Aorta (tissue), 5 donors: ENCODE data around the gene KCNK7. TPM values are rescaled to one million over a fixed set of nuclear protein-coding genes. Genes with fewer than 3 reads are reported as not detected.

Experiments
- ATAC-seq: fragments of 200-7000 bp; cut with Tn5 transposase; one replicate; pipeline ENCODE4 v1.9.1; 2022; ENCODE audit warnings: moderate library complexity; ENCODE audit not compliant: low FRiP score
- DNase-seq, 2 donors: peaks; one replicate each; pipeline ENCODE4 v3.0.0-alpha.2; 2020
- H3K27ac ChIP-seq, 2 donors: one replicate each; pipeline ENCODE4 v1.5.1; 2013; ENCODE audit warnings: low read length in 2 of 2, mild to moderate bottlenecking in 2 of 2, moderate library complexity in 2 of 2, control low read depth in 1 of 2, inconsistent platforms in 1 of 2, low read depth in 1 of 2
- H3K27me3 ChIP-seq, 2 donors: one replicate each; pipeline ENCODE4 v1.6.1; 2013; ENCODE audit warnings: control low read depth in 1 of 2, low read length in 1 of 2, mild to moderate bottlenecking in 1 of 2, moderate library complexity in 1 of 2; ENCODE audit not compliant: insufficient read depth in 2 of 2, control insufficient read depth in 1 of 2
- H3K36me3 ChIP-seq, 2 donors: one replicate each; pipeline ENCODE4 v1.6.1; 2013; ENCODE audit warnings: control low read depth in 1 of 2, low read length in 1 of 2, mild to moderate bottlenecking in 1 of 2; ENCODE audit not compliant: insufficient read depth in 2 of 2, control insufficient read depth in 1 of 2
- H3K4me1 ChIP-seq, 2 donors: one replicate each; pipeline ENCODE4 v1.6.1; 2013; ENCODE audit warnings: low read length in 2 of 2, control low read depth in 1 of 2, mild to moderate bottlenecking in 1 of 2, moderate library complexity in 1 of 2; ENCODE audit not compliant: insufficient read depth in 2 of 2, control insufficient read depth in 1 of 2
- H3K4me3 ChIP-seq, 2 donors: one replicate each; pipeline ENCODE4 v1.5.1; 2013; ENCODE audit warnings: low read length in 2 of 2, control low read depth in 1 of 2, mild to moderate bottlenecking in 1 of 2
- H3K9me3 ChIP-seq: one replicate; pipeline ENCODE4 v1.6.1; 2013; ENCODE audit warnings: mild to moderate bottlenecking, low read length; ENCODE audit not compliant: control insufficient read depth
- WGBS, 2 donors: extraction: QIAGEN DNeasy Blood & Tissue Kit; methylation state at CpG; one replicate each; pipeline ENCODE4 v1.1.7; 2013; 5-methylcytosine and 5-hydroxymethylcytosine counted together
- intact Hi-C, 2 donors: fragments of 100-400 bp; cut with DNase I; formaldehyde crosslinking; loops; one replicate each; pipeline versions ENCODE4 v1.14.2 to v1.15.0; 2022
- polyA plus RNA-seq, 2 donors: library from polyadenylated mRNA; stranded (reverse); fragments of 200-250 nt; gene quantifications; one replicate each; pipeline ENCODE4 v1.2.3, GENCODE V29; 2013
- total RNA-seq, 2 donors: library from RNA; stranded (reverse); fragmentation: NEBNext Ultra II Directional; extraction: Animal tissue kit (Norgen Biotek cat#: 25700); gene quantifications; one replicate each; pipeline ENCODE4 v1.2.1, GENCODE V29; 2021
- donor health status: healthy with polysubstance abuse.
- donor health status: Bipolar disorder and iron deficiency.
- donor health status: DM: no; HTN: no; CAD: no.
- donor health status: DM: no; HTN: no; CAD: no.
- donor health status: DM: yes; HTN: yes; CAD: no.

Gene KCNK7
- total and polyA plus RNA-seq, 4 donors = 0.93 to 7.3 (median 1.3) TPM; not detected in 1

DNA sequence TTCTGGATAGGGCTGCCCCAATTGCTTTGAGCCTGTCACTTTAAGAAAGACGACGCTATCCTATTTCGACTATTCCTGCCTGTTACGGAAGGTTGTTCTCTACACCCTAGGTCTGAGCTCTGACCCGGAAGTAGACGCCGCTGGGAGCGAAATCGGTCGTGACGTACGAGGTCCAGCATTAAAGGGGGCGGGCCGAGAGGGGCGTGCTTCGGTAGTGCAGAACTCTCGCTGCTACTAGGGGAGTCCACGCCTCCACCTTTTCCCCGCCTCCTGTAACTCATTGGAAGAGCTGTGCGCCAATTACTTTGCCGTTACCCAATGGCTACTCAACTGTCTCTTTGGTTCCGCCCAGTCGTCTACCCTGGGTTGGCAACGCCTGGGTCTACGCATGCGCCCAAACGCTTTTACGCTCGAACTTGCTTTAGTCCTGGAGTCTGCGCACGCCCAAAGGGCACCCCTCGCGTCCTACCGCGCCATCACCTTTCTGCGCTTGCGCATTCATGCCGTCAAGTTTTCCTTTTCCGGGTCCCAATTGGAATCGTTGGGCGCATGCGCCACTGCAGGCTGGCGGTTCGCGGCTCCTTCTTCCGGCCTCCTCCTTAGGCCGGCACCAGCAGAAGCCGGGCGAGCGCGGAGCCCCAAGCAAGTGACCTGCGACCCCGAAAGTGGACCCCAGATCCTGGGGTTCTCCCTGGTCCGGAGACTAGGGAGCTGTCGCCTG, 19.8 kb upstream of the KCNK7 start, which contains the start of gene PCNX3:
TSS of gene PCNX3 (plus strand) at position 548 of the 721 bp plus-strand sequence. CDS start 536 bp downstream, outside the sequence.
- Histone ChIP-seq H3K27ac (peak within 1 kb of the TSS in 1 of 2 donors; percentile 85), H3K27me3 (no peaks in the 10 kb centered on the region), H3K4me1 (peaks cover 0 to 2% of the 10 kb centered on the region in 2 donors), H3K36me3 (peaks cover 0 to 9% of the 10 kb centered on the region in 2 donors), H3K9me3 (no peaks in the 10 kb centered on the region), H3K4me3 (peak within 1 kb of the TSS; percentile 81 to 82)
- intact Hi-C loops = loop anchor here in 1 of 2 donors (2.0 to 5.0 kb wide), 2 partner anchors 37 to 39 kb away; partner anchors contain the start of gene EHBP1L1
- WGBS, 2 donors = 0% methylated on average over 50 to 55 of the region's 55 CpGs
- ATAC-seq (peak; percentile 92), DNase-seq (peak; percentile 100)

DNA sequence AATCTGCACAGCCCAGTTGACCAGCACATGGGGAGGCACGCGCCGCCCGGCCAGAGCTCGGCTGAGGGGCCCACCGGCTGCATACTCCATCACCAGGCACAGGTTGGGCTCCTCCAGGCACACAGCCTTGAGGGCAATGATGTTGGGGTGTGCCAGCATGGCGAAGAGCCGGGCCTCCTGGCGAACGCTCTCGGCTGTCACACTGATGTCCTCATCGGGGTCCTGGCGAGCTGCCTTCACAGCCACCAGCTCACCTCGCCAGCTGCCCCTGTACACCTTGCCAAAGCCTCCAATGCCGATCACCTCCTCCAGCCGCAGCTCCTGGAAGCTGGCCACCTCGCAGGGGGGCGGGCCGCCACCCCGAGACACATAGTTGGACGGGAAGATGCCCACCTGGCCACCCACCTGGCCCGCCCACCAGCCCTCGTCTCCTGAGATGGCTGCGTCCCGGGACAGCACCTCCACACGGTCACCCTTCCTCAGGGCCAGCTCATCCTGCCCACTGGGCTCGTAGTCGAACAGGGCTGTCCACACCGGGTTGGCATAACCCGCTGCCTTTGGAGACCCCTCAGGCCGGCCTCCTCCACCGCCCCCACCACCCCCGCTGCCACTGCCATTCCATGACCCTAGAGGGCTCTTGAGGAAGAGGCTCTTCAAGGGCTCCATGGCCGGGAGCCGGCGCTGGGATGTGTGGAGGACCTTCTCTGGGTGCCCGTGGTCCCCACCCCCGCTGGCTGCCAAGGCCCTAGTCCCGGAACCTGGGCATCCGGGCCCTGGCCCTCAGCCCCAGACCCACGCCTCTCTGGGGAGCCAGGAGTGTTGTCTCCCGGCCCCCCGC, 17.7 kb upstream of the KCNK7 start:
- intact Hi-C loops = loop anchor here in 1 of 2 donors (5.0 kb wide), 1 partner anchor 71 kb away; no protein-coding TSS in a partner anchor
- Histone ChIP-seq H3K36me3 (peaks cover 0 to under 1% of the 10 kb centered on the region in 2 donors), H3K27me3 (no peaks in the 10 kb centered on the region), H3K4me3 (peak overlapping the region; percentile 50 to 70), H3K4me1 (peaks cover 0 to 2% of the 10 kb centered on the region in 2 donors), H3K9me3 (no peaks in the 10 kb centered on the region), H3K27ac (peak overlapping the region; percentile 59 to 78)
- ATAC-seq = no peak
- 14 to 17% methylated on average over 43 of the region's 43 CpGs for WGBS, 2 donors
- DNase-seq = peak; percentile 74 to 87

DNA sequence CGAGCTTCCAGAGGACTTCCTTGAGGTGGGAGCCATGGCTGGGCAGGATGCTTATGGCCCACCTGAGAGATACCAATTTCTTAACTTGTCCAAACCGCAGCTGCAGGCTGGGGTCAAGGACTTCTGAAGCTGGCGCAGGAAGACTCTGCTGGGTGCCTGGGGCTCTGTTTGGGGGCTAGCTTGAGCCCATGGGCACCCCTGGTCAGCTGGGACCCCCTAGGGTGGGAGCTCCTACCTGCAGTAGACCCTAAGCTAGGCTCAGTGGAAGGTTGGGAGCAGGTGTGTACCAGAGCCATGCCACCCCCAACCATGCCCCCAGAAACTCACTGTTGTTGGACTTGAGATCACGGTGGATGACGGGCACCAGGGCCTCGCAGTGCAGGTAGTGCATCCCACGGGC, 17.1 kb upstream of the KCNK7 start:
- H3K4me1 ChIP-seq = peaks cover 0 to 2% of the 10 kb centered on the region in 2 donors

DNA sequence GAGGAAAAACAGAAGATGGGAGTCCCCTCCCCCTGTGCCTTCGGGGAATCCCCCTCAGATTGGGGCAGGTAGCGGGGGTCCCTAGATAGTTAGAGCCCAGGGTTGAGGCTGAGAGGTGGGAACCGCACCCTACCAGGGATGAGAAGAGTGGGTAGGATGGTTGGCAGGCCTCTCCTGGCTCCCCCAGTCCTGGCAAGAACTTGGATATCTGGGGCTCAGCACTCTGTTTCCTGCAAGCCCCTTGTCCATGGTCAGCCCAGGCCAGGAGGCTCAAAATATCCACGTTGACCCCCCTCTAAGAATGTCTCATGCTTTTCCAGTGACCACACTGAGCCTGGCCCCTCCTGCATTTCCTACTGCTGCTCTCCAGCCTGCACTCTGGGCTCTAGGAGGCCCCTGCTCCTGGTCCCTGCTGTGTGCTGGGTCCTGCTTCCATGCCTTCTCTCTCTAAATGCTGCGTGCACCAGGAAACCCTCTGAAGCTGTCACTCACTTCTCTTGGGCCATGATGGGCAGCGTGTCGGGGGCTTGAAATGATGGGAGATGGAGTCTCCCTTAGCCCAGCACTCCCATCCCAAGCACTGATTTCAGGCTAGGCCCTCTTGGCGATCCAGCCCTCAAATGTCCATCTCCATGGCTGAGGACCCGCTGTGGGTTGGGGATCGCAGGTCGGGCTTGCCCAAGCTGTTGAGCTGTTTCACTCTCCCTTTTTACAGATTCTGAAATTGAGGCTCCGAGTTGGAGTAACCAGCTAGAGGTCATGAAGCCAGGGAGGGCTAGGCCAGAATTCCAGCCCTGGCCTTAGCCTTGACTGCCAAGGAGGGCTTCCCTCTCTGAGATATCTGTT, 16.4 kb upstream of the KCNK7 start:
- 66 to 71% methylated on average over 12 of the region's 12 CpGs for WGBS, 2 donors
- intact Hi-C loops = loop anchor here in 1 of 2 donors (5.0 kb wide), 1 partner anchor 70 kb away; no protein-coding TSS in a partner anchor

More for the DNA sequence above, 17.1 kb upstream of the KCNK7 start:
- DNase-seq (no peak), ATAC-seq (no peak)
- intact Hi-C loops = loop anchor here in 1 of 2 donors (5.0 kb wide), 1 partner anchor 70 kb away; no protein-coding TSS in a partner anchor
- peak overlapping the region in 1 of 2 donors; percentile 4 for H3K27ac ChIP-seq
- H3K27me3 ChIP-seq = no peaks in the 10 kb centered on the region
- H3K4me3 ChIP-seq = no peak overlapping the region
- H3K36me3 ChIP-seq = no peaks in the 10 kb centered on the region
- H3K9me3 ChIP-seq = no peaks in the 10 kb centered on the region
- WGBS, 2 donors = 62 to 69% methylated on average over 7 of the region's 7 CpGs

DNA sequence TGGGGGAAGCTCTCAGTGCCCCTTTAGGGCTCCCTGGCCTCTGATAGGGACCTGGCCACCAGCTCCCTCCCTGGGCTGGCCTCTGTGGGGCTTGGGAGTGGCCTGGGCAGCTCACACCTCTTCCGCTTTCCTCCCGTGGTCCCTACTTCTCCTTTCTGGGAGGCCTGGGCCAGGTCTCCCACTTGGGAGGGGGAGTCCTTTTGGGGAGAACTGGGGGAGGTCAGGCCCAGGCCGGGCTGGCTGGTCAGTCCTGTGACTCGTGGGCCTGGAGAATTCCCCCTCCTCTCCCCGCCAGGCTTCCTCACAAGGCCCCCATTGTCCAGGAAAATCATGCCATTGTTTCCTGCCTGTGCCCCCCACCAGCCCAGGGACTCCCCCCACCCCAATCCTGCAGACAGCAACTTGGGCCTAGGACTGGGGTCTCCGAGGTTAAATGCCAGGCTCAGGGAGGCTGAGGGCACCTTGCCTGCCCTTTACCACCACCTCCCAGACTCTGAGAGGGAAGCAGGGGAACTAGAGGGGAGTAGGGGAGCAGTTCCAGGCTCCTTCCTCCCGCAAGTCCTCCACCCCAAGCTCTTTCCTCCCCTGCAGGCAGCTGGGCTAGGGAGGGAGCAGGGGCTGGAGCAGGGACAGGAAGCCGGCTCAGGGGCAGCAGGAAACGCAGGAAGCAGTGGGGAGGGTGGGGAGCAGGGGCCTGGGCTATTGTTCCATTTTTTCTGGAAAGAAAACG, 15.6 kb upstream of the KCNK7 start:
- ATAC-seq (no peak), DNase-seq (peak in 1 of 2 donors; percentile 81)
- H3K4me3 ChIP-seq = no peak overlapping the region
- H3K27ac ChIP-seq = no peak overlapping the region
- H3K9me3 ChIP-seq = no peaks in the 10 kb centered on the region
- H3K4me1 ChIP-seq = peaks cover 0 to 2% of the 10 kb centered on the region in 2 donors
- no peaks in the 10 kb centered on the region for H3K27me3 ChIP-seq
- 52 to 53% methylated on average over 10 of the region's 10 CpGs for WGBS, 2 donors
- intact Hi-C loops = loop anchor here in 1 of 2 donors (5.0 kb wide), 1 partner anchor 69 kb away; no protein-coding TSS in a partner anchor
- H3K36me3 ChIP-seq = no peaks in the 10 kb centered on the region

More for the DNA sequence above, 16.4 kb upstream of the KCNK7 start:
- no peaks in the 10 kb centered on the region for H3K9me3 ChIP-seq
- H3K4me1 ChIP-seq = peaks cover 0 to 2% of the 10 kb centered on the region in 2 donors
- DNase-seq (no peak), ATAC-seq (no peak)
- H3K4me3 ChIP-seq = no peak overlapping the region
- no peaks in the 10 kb centered on the region for H3K27me3 ChIP-seq
- no peak overlapping the region for H3K27ac ChIP-seq
- no peaks in the 10 kb centered on the region for H3K36me3 ChIP-seq

DNA sequence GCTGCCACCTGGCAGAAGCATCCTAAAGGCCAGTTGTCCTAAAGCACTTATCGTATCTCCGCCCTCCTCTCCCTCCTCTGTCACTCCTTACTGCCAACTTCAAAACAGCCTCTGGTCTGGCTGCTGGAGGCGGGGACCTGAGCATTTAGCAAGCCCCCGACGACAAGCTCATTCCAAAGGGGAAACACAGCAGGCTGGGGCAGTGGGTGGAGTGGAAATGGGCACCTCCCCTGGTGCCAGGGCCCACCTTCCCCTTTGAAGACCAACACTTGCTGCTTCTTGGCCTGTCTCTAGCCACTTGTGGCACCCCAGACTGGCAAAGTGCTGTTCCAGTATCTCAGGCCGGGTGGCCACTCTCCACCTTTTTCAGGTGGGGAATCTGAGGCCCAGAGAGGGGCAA, 14.8 kb upstream of the KCNK7 start:
- 49 to 53% methylated on average over 6 of the region's 6 CpGs for WGBS, 2 donors
- H3K27ac ChIP-seq = no peak overlapping the region
- intact Hi-C loops = loop anchor here in 1 of 2 donors (5.0 kb wide), 1 partner anchor 68 kb away; no protein-coding TSS in a partner anchor
- no peaks in the 10 kb centered on the region for H3K36me3 ChIP-seq
- no peaks in the 10 kb centered on the region for H3K9me3 ChIP-seq
- DNase-seq (no peak), ATAC-seq (no peak)
- no peak overlapping the region for H3K4me3 ChIP-seq
- no peaks in the 10 kb centered on the region for H3K27me3 ChIP-seq
- peaks cover 0 to 2% of the 10 kb centered on the region in 2 donors for H3K4me1 ChIP-seq

DNA sequence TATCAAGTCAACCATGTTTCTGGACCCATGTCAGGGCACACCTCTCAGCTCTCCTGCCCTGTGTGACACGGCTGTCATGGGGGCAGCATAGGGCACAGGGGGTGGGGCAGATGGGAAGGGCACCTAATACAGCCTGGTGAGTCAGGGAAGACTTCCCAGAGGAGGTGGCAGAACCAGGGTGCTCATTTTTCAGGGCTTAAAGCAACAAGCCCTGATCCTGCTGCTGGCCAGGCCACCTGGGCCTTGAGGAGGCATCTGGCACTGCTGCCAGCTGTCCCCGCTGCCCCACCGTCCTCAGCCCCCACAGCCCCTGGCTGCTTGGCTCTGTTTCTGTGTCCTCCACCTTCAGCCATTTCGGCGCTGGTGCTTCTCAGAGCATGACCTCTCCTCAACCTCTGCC, 14.1 kb upstream of the KCNK7 start:
- Histone ChIP-seq H3K36me3 (peaks cover 0 to 2% of the 10 kb centered on the region in 2 donors), H3K27me3 (no peaks in the 10 kb centered on the region), H3K4me1 (peaks cover 0 to 2% of the 10 kb centered on the region in 2 donors), H3K9me3 (no peaks in the 10 kb centered on the region), H3K4me3 (no peak overlapping the region), H3K27ac (no peak overlapping the region)
- 71 to 74% methylated on average over 5 of the region's 5 CpGs for whole genome bisulfite sequencing, 2 donors
- ATAC-seq (no peak), DNase-seq (no peak)
- intact Hi-C loops = loop anchor here in 1 of 2 donors (5.0 kb wide), 1 partner anchor 67 kb away; no protein-coding TSS in a partner anchor
